Bronchial epithelial cell (primary cell): ENCODE data around the gene ZNF593. TPM values are rescaled to one million over a fixed set of nuclear protein-coding genes. Genes with fewer than 3 reads are reported as not detected.

Experiments
- DNase-seq: peaks from one replicate; pipeline ENCODE4 v3.0.0-alpha.2; 2010; ENCODE audit warnings: low read depth
- FAIRE-seq: peaks from 2 replicates; lab custom pipeline; 2011; peaks lifted over from hg19 to GRCh38; lab: Jason Lieb, UNC
- H3K27me3 ChIP-seq: 2 replicates; pipeline ENCODE4 v1.5.1; 2011; ENCODE audit warnings: low read length; ENCODE audit not compliant: control insufficient read depth, insufficient read depth
- H3K36me3 ChIP-seq: 2 replicates; pipeline ENCODE4 v1.5.1; 2011; ENCODE audit warnings: low read length; ENCODE audit not compliant: control insufficient read depth, insufficient read depth
- H3K4me3 ChIP-seq: 2 replicates; pipeline ENCODE4 v1.5.1; 2011; ENCODE audit warnings: mild to moderate bottlenecking, low read depth, low read length, control low read depth
- total RNA-seq: library from RNA; depleted of rRNA; stranded (reverse); fragments of >200 nt; gene quantifications from 2 replicates; pipeline ENCODE4 v1.2.1, GENCODE V29; 2014
- TF ChIP-seq, protein P1 (sequence below): IDR thresholded peaks from 2 replicates; pipeline ENCODE4 v1.5.1; 2011; ENCODE audit warnings: mild to moderate bottlenecking, moderate library complexity, low read length, control low read depth, inconsistent platforms; ENCODE audit not compliant: insufficient read depth, severe bottlenecking

The ZNF593 gene
- total RNA-seq, 1 donor from 2014 or later: 66.9 TPM

DNA sequence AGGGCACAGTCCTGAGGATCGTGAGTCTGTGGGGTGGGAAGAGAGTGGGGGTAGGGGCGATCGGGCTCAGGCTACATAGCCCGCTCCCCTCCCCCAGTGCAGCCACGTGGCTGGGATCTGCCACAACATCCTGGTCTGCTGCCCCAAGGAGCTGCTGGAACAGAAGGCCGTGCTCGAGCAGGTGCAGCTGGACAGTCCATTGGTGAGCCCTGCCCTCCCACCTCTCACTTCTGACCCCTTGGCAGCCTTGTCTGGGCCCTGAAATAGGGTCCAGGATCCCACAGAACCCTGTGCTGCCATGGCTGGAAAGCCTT lies 12.6 kb downstream of the ZNF593 start:
- FAIRE-seq: no peak
- Histone ChIP-seq H3K4me3 (no peak overlapping the region), H3K36me3 (peaks cover 36% of the 10 kb centered on the region), H3K27me3 (no peaks in the 10 kb centered on the region)
- no peak for DNase-seq
- TF ChIP-seq, protein P1, sequence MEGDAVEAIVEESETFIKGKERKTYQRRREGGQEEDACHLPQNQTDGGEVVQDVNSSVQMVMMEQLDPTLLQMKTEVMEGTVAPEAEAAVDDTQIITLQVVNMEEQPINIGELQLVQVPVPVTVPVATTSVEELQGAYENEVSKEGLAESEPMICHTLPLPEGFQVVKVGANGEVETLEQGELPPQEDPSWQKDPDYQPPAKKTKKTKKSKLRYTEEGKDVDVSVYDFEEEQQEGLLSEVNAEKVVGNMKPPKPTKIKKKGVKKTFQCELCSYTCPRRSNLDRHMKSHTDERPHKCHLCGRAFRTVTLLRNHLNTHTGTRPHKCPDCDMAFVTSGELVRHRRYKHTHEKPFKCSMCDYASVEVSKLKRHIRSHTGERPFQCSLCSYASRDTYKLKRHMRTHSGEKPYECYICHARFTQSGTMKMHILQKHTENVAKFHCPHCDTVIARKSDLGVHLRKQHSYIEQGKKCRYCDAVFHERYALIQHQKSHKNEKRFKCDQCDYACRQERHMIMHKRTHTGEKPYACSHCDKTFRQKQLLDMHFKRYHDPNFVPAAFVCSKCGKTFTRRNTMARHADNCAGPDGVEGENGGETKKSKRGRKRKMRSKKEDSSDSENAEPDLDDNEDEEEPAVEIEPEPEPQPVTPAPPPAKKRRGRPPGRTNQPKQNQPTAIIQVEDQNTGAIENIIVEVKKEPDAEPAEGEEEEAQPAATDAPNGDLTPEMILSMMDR: no peak

DNA sequence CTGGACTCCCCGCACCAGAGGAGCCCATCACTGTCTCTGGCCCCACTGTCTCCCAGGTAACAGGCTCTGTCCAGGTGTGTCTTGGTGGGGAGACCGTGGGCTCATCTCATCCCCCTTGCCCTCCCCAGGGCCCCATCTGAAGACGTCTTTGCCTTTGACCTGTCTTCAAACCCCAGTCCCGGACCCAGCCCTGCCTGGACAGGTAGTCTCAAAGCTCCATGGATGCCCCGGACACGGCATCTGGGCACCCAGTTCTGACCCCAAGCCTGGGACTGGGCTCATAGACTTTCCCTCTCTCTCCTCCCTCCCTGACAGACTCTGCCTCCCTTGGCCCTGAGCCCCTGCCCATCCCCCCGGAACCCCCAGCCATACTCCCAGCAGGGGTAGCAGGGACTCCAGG lies 14.4 kb downstream of the ZNF593 start:
- Histone ChIP-seq H3K27me3 (no peaks in the 10 kb centered on the region), H3K36me3 (peaks cover 45% of the 10 kb centered on the region), H3K4me3 (no peak overlapping the region)
- FAIRE-seq (no peak), DNase-seq (no peak)
- TF ChIP-seq, protein P1: no peak

DNA sequence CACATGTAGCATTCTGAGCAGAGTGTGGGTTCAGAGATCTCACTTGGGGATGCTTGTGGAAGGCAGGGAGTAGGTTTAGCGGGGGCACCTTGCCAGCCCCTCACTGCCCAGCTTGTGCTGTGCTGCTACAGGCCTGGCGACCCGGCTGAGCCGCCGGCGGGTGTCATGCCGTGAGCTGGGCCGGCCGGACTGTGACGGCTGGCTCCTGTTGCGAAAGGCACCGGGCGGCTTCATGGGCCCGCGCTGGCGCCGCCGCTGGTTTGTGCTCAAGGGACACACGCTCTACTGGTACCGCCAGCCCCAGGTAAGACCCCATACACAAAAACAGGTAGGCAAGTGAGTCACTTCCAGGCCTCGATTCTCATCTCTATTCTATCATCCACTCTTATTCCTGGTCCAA lies 15.2 kb downstream of the ZNF593 start:
- no peak for DNase-seq
- no peak overlapping the region for H3K4me3 ChIP-seq
- peaks cover 51% of the 10 kb centered on the region for H3K36me3 ChIP-seq
- FAIRE-seq: no peak
- no peaks in the 10 kb centered on the region for H3K27me3 ChIP-seq
- TF ChIP-seq, protein P1: no peak

DNA sequence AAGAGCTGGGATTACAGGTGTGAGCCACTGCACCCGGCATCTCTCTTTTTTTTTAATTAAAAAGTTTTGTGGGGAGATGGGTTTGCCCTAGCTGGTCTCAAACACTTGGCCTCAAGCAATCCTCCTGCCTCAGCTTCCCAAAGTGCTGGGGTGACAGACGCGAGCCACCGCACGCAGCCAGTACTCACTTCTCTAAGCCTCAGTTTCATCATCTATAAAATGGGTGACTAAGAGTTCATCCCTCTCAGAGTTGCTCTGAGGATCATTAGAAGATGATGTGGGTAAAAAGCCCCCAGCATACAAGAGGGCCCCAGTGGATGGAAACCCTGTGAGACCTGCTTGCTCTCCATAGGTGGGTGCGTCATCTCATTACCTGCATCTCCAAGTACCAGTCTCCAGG lies 18.2 kb downstream of the ZNF593 start:
- TF ChIP-seq, protein P1: no peak

DNA sequence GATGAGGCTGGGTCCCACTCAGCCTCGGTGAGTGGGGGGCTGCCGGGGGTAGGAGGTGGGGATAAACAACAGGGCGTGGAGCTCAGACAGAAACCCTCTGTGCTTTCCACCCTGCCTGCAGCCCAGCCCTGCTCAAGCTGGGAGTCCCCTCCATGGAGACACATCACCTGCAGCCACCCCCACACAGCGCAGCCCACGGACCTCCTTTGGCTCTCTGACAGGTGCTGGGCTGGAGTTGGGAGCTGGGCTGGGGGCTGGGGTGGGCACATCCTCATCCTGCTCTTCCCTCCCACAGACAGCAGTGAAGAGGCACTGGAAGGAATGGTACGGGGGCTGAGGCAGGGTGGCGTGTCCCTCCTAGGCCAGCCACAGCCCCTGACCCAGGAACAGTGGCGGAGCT lies 18.8 kb downstream of the ZNF593 start:
- DNase-seq: no peak
- TF ChIP-seq, protein P1: no peak
- no peak for FAIRE-seq
- Histone ChIP-seq H3K27me3 (no peaks in the 10 kb centered on the region), H3K36me3 (peaks cover 30% of the 10 kb centered on the region), H3K4me3 (no peak overlapping the region)

More for the DNA sequence above, 18.2 kb downstream of the ZNF593 start:
- H3K4me3 ChIP-seq: no peak overlapping the region
- FAIRE-seq: no peak
- peaks cover 36% of the 10 kb centered on the region for H3K36me3 ChIP-seq
- no peaks in the 10 kb centered on the region for H3K27me3 ChIP-seq
- DNase-seq: no peak

DNA sequence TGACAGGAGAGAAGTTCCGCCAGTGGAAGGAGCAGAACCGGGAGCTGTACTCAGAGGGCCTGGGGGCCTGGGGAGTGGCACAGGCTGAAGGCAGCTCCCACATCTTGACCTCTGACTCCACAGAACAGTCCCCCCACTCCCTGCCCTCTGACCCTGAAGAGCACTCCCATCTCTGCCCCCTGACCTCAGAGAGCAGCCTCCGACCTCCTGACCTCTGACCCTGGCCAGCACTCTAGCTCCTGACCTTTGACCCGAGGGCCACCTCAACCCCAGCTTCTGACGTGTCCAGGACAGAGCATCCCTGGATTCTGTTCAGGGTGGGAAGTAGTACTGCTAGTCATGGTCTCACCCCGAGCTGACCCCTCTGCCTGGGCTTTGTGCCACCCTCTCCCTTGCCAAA lies 19.6 kb downstream of the ZNF593 start:
- no peak for DNase-seq
- no peak for FAIRE-seq
- no peaks in the 10 kb centered on the region for H3K27me3 ChIP-seq
- H3K4me3 ChIP-seq: no peak overlapping the region
- peaks cover 25% of the 10 kb centered on the region for H3K36me3 ChIP-seq
- TF ChIP-seq, protein P1: no peak
